GM21529 (cell line): ENCODE data around the gene INCA1.

Experiments used
- ATAC-seq: cut with Tn5 transposase; IDR thresholded peaks from one replicate; pipeline ENCODE4 v1.9.1; 2021; ENCODE audit not compliant: unreplicated experiment

Gene INCA1

GRCh38 chr17:5014357-5014756 is 17.0 kb upstream of the INCA1 start:
- no peak for ATAC-seq

DNA sequence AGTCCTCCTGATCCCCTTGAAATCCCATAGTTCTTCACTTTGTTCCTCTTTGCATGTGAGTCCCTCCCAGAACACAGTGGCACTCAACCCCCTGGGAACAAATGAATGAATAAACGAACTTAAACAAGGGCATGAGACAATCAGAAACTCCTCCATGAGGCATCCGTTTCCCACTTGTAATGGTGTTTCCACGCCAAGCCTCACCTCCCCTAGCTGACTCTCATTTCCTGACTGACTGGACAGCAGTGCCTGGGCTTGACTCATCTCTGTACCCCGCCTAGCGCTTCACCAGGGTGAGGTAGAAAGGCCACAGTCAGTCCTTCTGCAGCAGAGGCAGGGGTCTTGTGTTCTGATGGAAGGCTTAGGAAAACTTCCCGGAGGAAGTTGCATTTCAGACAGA is 14.6 kb upstream of the INCA1 start:
- no peak for ATAC-seq

DNA sequence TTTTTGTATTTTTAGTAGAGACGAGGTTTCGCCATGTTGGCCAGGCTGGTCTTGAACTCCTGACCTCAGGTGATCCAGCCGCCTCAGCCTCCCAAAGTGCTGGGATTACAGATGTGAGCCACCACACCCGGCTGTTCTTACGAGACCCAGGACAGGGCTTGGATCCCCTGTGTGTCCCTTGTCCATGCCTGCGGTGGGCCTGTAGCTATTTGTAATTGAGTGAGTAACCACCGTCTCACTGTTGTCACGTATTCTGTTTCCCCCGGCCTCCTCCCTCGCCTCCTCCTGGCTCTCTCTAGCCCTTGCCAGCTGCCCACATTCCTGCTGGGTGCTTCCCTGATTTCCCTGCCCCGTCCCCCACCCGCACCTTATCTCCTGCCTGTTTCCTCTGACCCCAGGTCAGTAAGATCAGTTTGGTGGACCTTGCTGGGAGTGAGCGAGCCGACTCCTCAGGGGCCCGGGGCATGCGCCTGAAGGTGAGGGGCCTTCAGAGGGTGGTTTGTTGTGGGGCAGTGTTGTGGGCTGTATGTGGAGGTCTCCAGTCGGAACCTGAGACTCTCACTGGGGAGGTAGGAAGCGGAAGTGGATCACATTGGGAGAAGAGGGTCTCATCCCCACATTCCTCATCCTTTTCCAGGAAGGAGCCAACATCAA is 6.0 kb upstream of the INCA1 start:
- ATAC-seq = no peak

DNA sequence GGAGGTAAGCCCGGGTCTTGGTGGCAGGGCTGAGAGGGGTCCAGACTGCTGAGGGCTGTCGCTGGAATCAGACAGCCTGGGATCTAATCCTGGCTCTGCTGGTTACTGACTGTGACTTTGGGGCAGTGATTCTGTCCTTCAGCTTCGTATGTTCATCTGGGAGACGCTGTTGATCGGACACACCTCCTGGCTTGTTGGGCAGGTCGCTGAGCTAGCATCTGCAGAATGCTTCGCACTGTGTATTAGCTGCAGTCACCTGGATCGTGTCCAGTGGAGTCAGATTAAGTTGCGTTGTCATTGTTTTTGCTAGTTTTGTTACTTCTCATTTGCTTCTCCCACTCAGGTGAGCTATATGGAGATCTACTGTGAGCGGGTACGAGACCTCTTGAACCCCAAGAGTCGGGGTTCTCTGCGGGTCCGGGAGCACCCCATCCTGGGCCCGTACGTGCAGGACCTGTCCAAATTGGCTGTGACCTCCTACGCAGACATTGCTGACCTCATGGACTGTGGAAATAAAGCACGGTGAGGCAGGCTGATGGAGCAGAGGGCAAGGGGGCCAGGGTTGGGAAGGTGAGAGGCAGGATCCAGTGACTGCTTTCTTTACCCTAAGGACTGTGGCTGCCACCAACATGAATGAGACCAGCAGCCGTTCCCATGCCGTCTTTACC is 4.9 kb upstream of the INCA1 start:
- ATAC-seq = no peak

DNA sequence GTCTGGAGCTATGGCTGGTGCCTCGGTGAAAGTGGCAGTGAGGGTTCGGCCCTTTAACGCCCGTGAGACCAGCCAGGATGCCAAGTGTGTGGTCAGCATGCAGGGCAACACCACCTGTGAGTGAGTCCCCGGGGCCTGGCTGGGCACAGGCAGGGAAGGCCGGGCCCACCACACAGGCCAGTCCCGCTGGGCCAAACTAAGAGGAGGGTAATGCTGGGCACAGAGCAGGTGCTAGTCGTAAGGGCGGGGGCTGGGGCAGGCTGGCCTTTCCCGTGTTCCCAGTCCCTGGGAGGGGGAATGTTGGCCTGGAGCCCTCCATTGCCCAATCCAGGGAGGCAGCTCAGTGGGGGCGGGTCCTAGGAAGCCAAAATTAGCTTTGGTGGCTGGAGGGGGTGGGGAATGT is 2.9 kb upstream of the INCA1 start:
- ATAC-seq = no peak

- ATAC-seq = no peak
These were observed 2.2 kb upstream of the INCA1 start for GRCh38 chr17:4999430-5000093.

GRCh38 chr17:4998732-4999429 is 1.6 kb upstream of the INCA1 start:
- ATAC-seq = no peak

DNA sequence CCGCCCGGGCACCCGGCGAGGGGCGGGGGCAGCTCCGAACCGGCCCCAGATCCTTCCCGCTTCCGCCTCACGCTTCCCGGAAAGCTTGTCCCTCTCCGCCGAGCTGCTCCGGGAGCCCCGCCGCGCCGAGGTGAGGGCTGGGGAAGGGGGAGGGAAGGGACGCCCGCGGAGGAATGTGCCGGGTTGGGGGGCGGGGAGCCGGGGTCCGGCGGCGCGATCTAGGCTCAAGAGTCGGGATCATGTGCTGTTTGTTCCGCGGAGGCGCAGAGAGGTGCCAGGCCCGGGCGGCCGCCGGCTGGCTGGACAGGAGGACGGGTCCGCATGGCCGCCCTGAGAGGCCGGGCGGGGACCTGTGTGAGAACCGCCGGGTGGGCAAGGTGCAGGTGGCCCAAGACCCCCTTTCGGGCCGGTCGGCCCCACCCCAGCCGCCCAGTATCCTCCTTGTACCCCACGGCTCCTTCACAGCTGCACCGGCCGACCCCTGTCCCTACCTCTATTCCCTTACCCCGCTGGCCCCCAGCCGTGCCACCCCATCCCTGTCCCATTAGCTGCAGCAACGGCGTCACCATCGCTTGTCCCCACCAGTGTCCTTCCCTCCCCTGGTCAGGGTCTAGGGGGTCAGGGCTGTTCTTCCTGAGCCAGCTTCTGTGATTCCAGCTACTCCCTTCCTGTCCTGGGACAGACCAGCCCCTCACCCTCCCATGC is 857 bp upstream of the INCA1 start:
- peak; percentile 13 for ATAC-seq

GRCh38 chr17:4994081-4994595 is 3.2 kb downstream of the INCA1 start:
- no peak for ATAC-seq

- ATAC-seq = no peak
These were observed 9.4 kb downstream of the INCA1 start for GRCh38 chr17:4987767-4988567.

GRCh38 chr17:4986951-4987766 is 10.2 kb downstream of the INCA1 start, which contains the start of gene CAMTA2:
CAMTA2 (minus strand) TSS chr17:4987675; CDS start chr17:4986222, 1,453 bp downstream.
- peak; percentile 73 for ATAC-seq

DNA sequence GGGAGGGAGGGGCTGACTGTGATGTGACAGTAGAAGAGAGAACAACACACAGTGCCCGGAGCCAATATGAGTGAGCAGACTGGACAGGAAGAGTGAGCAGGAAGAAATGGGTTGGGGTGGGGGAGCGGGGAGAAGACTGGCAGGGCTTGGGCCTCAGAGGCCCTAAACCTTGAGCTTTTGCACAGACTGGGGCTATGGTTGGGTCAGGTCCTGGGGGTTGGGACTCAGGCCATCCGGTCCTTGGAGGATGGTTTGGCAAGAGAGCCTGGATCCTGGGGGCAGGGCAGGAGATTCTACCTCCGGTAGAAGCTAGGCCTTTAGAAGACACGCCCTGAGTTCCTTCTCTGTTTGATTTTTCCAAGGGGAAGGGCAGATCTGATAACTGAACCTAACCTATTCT is 10.9 kb downstream of the INCA1 start:
- no peak for ATAC-seq

- no peak for ATAC-seq
These were observed 15.0 kb downstream of the INCA1 start for GRCh38 chr17:4982305-4982704.

- ATAC-seq = no peak
These were observed 16.6 kb downstream of the INCA1 start for GRCh38 chr17:4980644-4981216.

DNA sequence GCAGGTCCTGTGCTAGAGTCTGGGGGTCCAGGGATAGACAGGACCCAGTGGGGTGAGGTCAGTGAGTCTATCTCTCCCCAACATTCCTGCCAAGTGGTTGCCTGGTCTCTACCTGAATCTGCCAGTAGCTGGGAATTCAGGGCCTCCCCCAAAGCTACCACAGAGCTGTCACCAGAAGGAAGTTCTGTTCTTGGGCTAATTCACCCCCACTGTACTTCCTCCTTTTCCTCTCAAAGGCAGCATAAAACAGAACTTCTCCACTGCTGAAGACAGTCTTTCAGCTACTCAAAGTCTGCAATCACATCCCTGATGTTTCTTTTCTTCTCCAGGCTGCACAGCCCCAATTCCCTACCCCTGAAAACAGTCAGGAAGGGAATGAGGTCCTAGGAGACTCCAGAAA is 18.6 kb downstream of the INCA1 start:
- ATAC-seq = no peak

DNA sequence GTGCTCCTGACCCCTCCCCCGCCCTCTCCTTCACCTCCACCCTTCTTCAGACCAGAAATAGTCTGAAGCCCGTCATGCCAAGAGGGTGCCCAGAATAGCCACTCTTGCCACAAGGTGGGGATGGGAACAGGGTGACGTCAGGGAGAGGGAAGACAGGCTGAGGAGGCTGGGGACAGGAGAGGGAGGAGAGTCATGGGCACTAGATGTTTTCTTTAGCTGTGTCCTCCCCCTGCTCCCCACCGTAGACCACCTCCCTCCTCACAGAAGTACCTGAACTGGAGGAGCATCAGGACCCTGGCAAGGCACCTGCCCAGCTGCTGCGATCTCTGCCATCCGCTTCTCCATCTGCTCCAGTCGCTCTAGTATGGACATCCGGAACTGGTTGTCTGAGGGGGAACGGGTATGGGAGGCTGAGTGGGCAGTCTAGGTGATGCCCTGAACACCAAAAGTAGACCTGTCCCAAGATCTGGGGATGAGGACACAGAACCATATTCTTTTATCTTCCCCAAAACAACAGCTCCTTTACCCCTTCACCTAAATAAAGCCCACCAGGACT is 23.1 kb downstream of the INCA1 start:
- ATAC-seq = no peak

DNA sequence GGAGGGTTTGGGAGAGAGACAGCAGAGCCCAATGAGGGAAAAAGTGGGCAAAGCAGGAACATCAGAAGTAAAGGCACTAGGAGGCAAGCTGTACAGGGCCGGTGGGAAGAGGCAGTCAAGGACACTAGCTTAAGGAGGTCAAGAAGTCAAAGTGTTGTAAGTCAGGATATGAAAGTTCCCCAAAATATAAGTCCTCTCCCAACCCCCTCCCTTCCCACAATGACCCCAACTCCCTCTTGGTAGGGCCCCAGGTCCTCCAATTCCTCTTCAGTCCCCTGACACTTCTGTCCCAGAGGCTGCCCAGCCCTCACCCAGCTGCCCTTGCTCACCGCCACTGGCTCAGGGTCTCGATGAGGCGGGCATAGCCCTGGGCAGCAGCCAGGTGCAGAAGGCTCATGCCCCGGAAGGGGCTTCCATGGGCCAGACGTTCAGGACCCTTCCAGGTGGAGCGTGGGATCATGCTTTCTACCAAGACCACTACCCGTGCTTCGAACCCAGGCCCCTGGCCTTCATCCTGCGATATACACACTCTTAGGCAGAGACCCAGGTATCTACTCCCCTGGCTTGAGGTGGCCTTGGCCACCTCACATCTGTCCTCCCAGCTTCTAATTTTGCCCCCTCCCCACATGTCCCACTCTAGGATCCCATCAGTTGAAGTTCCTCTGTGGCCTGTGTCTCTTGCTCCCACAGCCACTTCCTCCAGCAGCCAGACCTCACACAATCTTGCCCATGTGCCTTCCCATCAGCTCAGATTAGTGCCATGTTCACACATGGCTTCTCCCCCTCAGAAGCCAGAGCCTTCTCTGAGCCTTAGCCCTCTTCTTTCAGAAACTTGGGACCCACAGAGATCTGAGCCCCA is 23.8 kb downstream of the INCA1 start:
- no peak for ATAC-seq

- no peak for ATAC-seq
These were observed 24.6 kb downstream of the INCA1 start for GRCh38 chr17:4972752-4973151.
